ENCODE data around the gene TNFRSF21. TPM values are rescaled to one million over a fixed set of nuclear protein-coding genes. Genes with fewer than 3 reads are reported as not detected.

TNFRSF21 gene
- polyA plus RNA-seq, 1 donor from 2014 or later: 13.0 TPM

- Histone ChIP-seq H4K20me1 (ENCODE audit: insufficient read depth) (no peaks in the 10 kb centered on the region), H3K27me3 (ENCODE audit: insufficient read depth, low read depth, low read length) (no peaks in the 10 kb centered on the region), H2AFZ (ENCODE audit: low read depth, low read length) (no peak overlapping the region), H3K79me2 (replicated peaks; ENCODE audit: insufficient read depth, low read length) (no peaks in the 10 kb centered on the region), H3K9me3 (ENCODE audit: low read length) (no peaks in the 10 kb centered on the region), H3K9ac (ENCODE audit: low read length) (no peak overlapping the region), H3K4me2 (ENCODE audit: low read length) (no peak overlapping the region), H3K4me3 (ENCODE audit: low read length) (no peak overlapping the region), H3K27ac (ENCODE audit: low read length) (no peak overlapping the region), H3K36me3 (ENCODE audit: insufficient read depth, low read length) (no peaks in the 10 kb centered on the region), H3K9me2 (ENCODE audit: insufficient read depth, low read length) (no peaks in the 10 kb centered on the region), H3F3A (ENCODE audit: insufficient read depth, low read length, poor library complexity, severe bottlenecking) (no peaks in the 10 kb centered on the region)
- TF ChIP-seq EP300 (conservative IDR thresholded peaks at IDR 0.05; ENCODE audit: poor library complexity, severe bottlenecking): no peak
Observed at GRCh38 chr6:47254906-47255305, 54.8 kb downstream of the TNFRSF21 start.

- no peak for TF ChIP-seq EP300 (conservative IDR thresholded peaks at IDR 0.05; ENCODE audit: poor library complexity, severe bottlenecking)
- no peak for TF ChIP-seq SMC3 (conservative IDR thresholded peaks at IDR 0.05; ENCODE audit: poor library complexity)
- H3K36me3 ChIP-seq (ENCODE audit: insufficient read depth, low read length): no peaks in the 10 kb centered on the region
Observed at GRCh38 chr6:47254051-47254450, 55.7 kb downstream of the TNFRSF21 start.

GRCh38 chr6:47253136-47253535 lies 56.6 kb downstream of the TNFRSF21 start:
- no peaks in the 10 kb centered on the region for H3K36me3 ChIP-seq (ENCODE audit: insufficient read depth, low read length)
- H3F3A ChIP-seq (ENCODE audit: insufficient read depth, low read length, poor library complexity, severe bottlenecking): no peaks in the 10 kb centered on the region
- H3K9ac ChIP-seq (ENCODE audit: low read length): no peak overlapping the region
- peaks cover 2% of the 10 kb centered on the region for H3K27me3 ChIP-seq (ENCODE audit: insufficient read depth, low read depth, low read length)
- no peaks in the 10 kb centered on the region for H3K79me2 ChIP-seq (replicated peaks; ENCODE audit: insufficient read depth, low read length)
- H3K27ac ChIP-seq (ENCODE audit: low read length): no peak overlapping the region
- no peaks in the 10 kb centered on the region for H3K9me3 ChIP-seq (ENCODE audit: low read length)
- no peak overlapping the region for H2AFZ ChIP-seq (ENCODE audit: low read depth, low read length)
- no peak overlapping the region for H3K4me3 ChIP-seq (ENCODE audit: low read length)
- no peak for TF ChIP-seq RAD21 (conservative IDR thresholded peaks at IDR 0.05)
- no peak for TF ChIP-seq EP300 (conservative IDR thresholded peaks at IDR 0.05; ENCODE audit: poor library complexity, severe bottlenecking)
- TF ChIP-seq TAF1 (IDR thresholded peaks at IDR 0.05; ENCODE audit: low read depth): no peak
- no peak for TF ChIP-seq CTCF (IDR thresholded peaks at IDR 0.05; ENCODE audit: poor library complexity, severe bottlenecking)
- TF ChIP-seq MXI1 (conservative IDR thresholded peaks at IDR 0.05; ENCODE audit: poor library complexity, severe bottlenecking): no peak
- TF ChIP-seq REST (IDR thresholded peaks at IDR 0.05; ENCODE audit: borderline replicate concordance): no peak
- TF ChIP-seq POLR2AphosphoS5 (IDR thresholded peaks at IDR 0.05): no peak
- no peak for TF ChIP-seq SMC3 (conservative IDR thresholded peaks at IDR 0.05; ENCODE audit: poor library complexity)
- TF ChIP-seq EZH2 (IDR thresholded peaks at IDR 0.05; ENCODE audit: borderline replicate concordance, insufficient read depth, low read length, poor library complexity, severe bottlenecking): no peak
- H3K9me2 ChIP-seq (ENCODE audit: insufficient read depth, low read length): no peaks in the 10 kb centered on the region
- H3K4me2 ChIP-seq (ENCODE audit: low read length): no peak overlapping the region
- H4K20me1 ChIP-seq (ENCODE audit: insufficient read depth): no peaks in the 10 kb centered on the region

More at GRCh38 chr6:47254051-47254450, 55.7 kb downstream of the TNFRSF21 start:
- H3K27me3 ChIP-seq (ENCODE audit: insufficient read depth, low read depth, low read length): peaks cover 2% of the 10 kb centered on the region
- no peaks in the 10 kb centered on the region for H3K79me2 ChIP-seq (replicated peaks; ENCODE audit: insufficient read depth, low read length)
- no peaks in the 10 kb centered on the region for H3K9me3 ChIP-seq (ENCODE audit: low read length)
- no peak overlapping the region for H3K4me2 ChIP-seq (ENCODE audit: low read length)
- no peaks in the 10 kb centered on the region for H4K20me1 ChIP-seq (ENCODE audit: insufficient read depth)
- H3F3A ChIP-seq (ENCODE audit: insufficient read depth, low read length, poor library complexity, severe bottlenecking): no peaks in the 10 kb centered on the region
- no peaks in the 10 kb centered on the region for H3K9me2 ChIP-seq (ENCODE audit: insufficient read depth, low read length)
- H3K27ac ChIP-seq (ENCODE audit: low read length): no peak overlapping the region
- no peak overlapping the region for H3K9ac ChIP-seq (ENCODE audit: low read length)
- H2AFZ ChIP-seq (ENCODE audit: low read depth, low read length): no peak overlapping the region
- no peak overlapping the region for H3K4me3 ChIP-seq (ENCODE audit: low read length)

Data from neural cell (in vitro differentiated cells).